KMS-11 (cell line): ENCODE measurements around the gene LINGO3.

Experiments used
- H2AFZ ChIP-seq: fragments of 200-600 bp; sonication (generic); 2 replicates; pipeline ENCODE4 v1.6.1; 2016; ENCODE audit warnings: antibody characterized with exemption, mixed run types, low read depth
- H3K27ac ChIP-seq: fragments of 200-600 bp; sonication (generic); 2 replicates; pipeline ENCODE4 v1.6.1; 2016; ENCODE audit warnings: mild to moderate bottlenecking, mixed run types
- H3K27me3 ChIP-seq: fragments of 200-600 bp; sonication (generic); 2 replicates; pipeline ENCODE4 v1.6.1; 2017; ENCODE audit warnings: mild to moderate bottlenecking, low read depth, mixed run types, moderate library complexity; ENCODE audit not compliant: insufficient read depth
- H3K36me3 ChIP-seq: fragments of 200-600 bp; sonication (generic); 2 replicates; pipeline ENCODE4 v1.6.1; 2017; ENCODE audit warnings: mild to moderate bottlenecking, mixed run types; ENCODE audit not compliant: insufficient read depth
- H3K4me1 ChIP-seq: fragments of 200-600 bp; sonication (generic); 2 replicates; pipeline ENCODE4 v1.6.1; 2016; ENCODE audit warnings: mild to moderate bottlenecking, low read depth, mixed run types; ENCODE audit not compliant: poor library complexity, severe bottlenecking
- H3K4me2 ChIP-seq: fragments of 200-600 bp; sonication (generic); 2 replicates; pipeline ENCODE4 v1.7.0; 2016; ENCODE audit warnings: mild to moderate bottlenecking, mixed run types
- H3K4me3 ChIP-seq: fragments of 200-600 bp; sonication (generic); IDR thresholded peaks from 2 replicates; pipeline ENCODE4 v1.6.1; 2017; ENCODE audit warnings: low read depth, low read length, mixed read lengths; ENCODE audit not compliant: insufficient read depth
- H3K79me2 ChIP-seq: fragments of 200-600 bp; sonication (generic); 2 replicates; pipeline ENCODE4 v1.6.1; 2016; ENCODE audit warnings: low read depth, mixed run types; ENCODE audit not compliant: insufficient read depth
- H3K9ac ChIP-seq: fragments of 200-600 bp; sonication (generic); 2 replicates; pipeline ENCODE4 v1.6.1; 2016; ENCODE audit warnings: mild to moderate bottlenecking, mixed run types
- H4K20me1 ChIP-seq: fragments of 200-600 bp; sonication (generic); 2 replicates; pipeline ENCODE4 v1.6.1; 2016; ENCODE audit warnings: mild to moderate bottlenecking, mixed run types; ENCODE audit not compliant: insufficient read depth
- CTCF ChIP-seq: fragments of 200-600 bp; sonication (generic); conservative IDR thresholded peaks from 2 replicates; pipeline ENCODE4 v1.6.1; 2017; ENCODE audit warnings: low read depth, mild to moderate bottlenecking, antibody characterized with exemption, low read length, moderate library complexity, mixed read lengths

Gene LINGO3

DNA sequence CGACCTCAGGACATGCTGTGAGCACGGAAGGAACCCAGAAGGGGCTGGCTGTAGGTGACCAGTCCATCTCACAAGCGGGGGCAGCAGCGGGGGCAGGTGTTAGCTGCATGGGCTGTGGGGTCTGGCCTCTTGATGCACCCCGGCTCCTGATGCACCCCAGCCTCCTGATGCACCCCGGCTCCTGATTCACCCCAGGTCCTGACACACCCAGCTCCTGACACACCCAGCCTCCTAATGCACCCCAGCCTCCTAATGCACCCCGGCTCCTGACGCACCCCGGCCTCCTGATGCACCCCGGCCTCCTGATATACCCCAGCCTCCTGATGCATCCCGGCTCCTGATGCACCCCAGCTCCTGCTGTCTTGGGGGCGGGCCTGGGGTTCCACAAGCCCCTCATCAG, 13.0 kb upstream of the LINGO3 start:
- no peak for TF ChIP-seq CTCF
- Histone ChIP-seq H3K4me1 (no peaks in the 10 kb centered on the region), H3K4me3 (no peak overlapping the region), H3K79me2 (no peaks in the 10 kb centered on the region; the same call in 1 of the 2 replicates), H2AFZ (no peak overlapping the region), H3K27ac (no peak overlapping the region), H3K36me3 (no peaks in the 10 kb centered on the region), H3K27me3 (no peaks in the 10 kb centered on the region), H4K20me1 (no peaks in the 10 kb centered on the region), H3K4me2 (no peak overlapping the region), H3K9ac (no peak overlapping the region)

DNA sequence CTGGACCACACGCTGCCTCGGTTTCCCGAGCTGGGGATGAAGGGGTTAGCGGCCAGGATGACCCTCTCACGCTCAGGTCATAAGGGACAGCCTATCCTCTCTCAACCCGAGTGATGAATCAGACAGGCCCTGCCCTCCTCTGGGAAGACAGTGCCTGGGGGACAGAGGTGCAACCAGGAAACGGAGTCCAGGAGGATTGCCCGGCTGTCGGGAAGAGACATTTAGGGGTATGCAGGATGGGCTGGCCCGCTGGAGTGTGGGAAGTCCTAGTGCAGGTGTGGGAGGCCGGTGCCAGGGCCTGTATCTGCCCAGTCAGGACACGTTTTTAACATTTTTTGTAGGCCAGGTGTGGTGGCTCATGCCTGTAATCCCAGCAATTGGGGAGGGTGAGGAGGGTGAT, 12.1 kb upstream of the LINGO3 start:
- Histone ChIP-seq H3K4me3 (no peak overlapping the region), H4K20me1 (no peaks in the 10 kb centered on the region), H3K4me2 (no peak overlapping the region), H3K79me2 (no peaks in the 10 kb centered on the region), H3K9ac (no peak overlapping the region), H2AFZ (no peak overlapping the region), H3K27ac (no peak overlapping the region), H3K36me3 (no peaks in the 10 kb centered on the region), H3K4me1 (no peaks in the 10 kb centered on the region), H3K27me3 (no peaks in the 10 kb centered on the region)
- TF ChIP-seq CTCF, result no peak

GRCh38 chr19:2319551-2319950, 11.6 kb upstream of the LINGO3 start:
- Histone ChIP-seq H3K9ac (no peak overlapping the region), H3K27me3 (no peaks in the 10 kb centered on the region; the same call in 1 of the 2 replicates), H3K36me3 (no peaks in the 10 kb centered on the region), H2AFZ (no peak overlapping the region), H3K4me2 (no peak overlapping the region), H3K4me3 (no peak overlapping the region), H4K20me1 (no peaks in the 10 kb centered on the region), H3K27ac (no peak overlapping the region), H3K79me2 (no peaks in the 10 kb centered on the region), H3K4me1 (no peaks in the 10 kb centered on the region)
- TF ChIP-seq CTCF, result no peak

DNA sequence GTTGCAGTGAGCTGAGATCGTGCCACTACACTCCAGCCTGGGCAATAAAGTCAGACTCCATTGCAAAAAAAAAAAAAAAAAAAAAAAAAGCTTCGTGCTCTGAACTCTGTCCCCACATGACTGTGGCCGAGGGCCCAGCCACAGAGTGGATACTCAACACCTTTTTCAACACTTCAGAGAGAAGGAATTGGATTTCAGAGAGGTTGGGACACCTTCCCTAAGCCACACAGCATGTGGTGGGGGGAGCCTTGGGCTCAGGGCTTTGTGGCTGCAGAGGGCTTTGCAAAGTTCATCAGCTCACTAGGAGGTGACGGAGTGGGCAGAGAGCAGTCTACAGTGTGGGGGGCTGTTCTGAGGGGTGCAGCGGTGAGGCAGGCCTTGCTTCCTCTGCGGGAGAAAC, 11.0 kb upstream of the LINGO3 start:
- no peaks in the 10 kb centered on the region for H3K36me3 ChIP-seq
- no peaks in the 10 kb centered on the region; the same call in 1 of the 2 replicates for H3K27me3 ChIP-seq
- no peak overlapping the region for H3K4me2 ChIP-seq
- no peak overlapping the region for H3K4me3 ChIP-seq
- no peaks in the 10 kb centered on the region for H3K4me1 ChIP-seq
- H3K79me2 ChIP-seq, result no peaks in the 10 kb centered on the region
- no peak overlapping the region for H2AFZ ChIP-seq
- H3K9ac ChIP-seq, result no peak overlapping the region
- no peak for TF ChIP-seq CTCF
- no peak overlapping the region for H3K27ac ChIP-seq
- no peaks in the 10 kb centered on the region for H4K20me1 ChIP-seq
